Small intestine (tissue), 7 donors: ENCODE measurements around the gene KCTD10. TPM values are rescaled to one million over a fixed set of nuclear protein-coding genes. Genes with fewer than 3 reads are reported as not detected.
A peak's percentile ranks its signal among the peaks of the same experiment; 100 is the strongest.

ENCODE experiments used
- DNase-seq, 2 donors: peaks; one replicate each; pipeline versions ENCODE4 v3.0.0 to v3.0.0-alpha.2; 2013
- FAIRE-seq: peaks from 2 replicates; lab custom pipeline; 2012; peaks lifted over from hg19 to GRCh38; lab: Jason Lieb, UNC
- H3K27ac ChIP-seq, 3 donors: one replicate each; pipeline ENCODE4 v1.5.1; 2013; ENCODE audit warnings: low read length in 2 of 3, mild to moderate bottlenecking in 2 of 3, control low read depth in 1 of 3, inconsistent platforms in 1 of 3, low read depth in 1 of 3, moderate library complexity in 1 of 3
- H3K27me3 ChIP-seq, 3 donors: one replicate each; pipeline ENCODE4 v1.6.1; 2013; ENCODE audit warnings: low read length in 3 of 3, inconsistent platforms in 1 of 3; ENCODE audit not compliant: control insufficient read depth in 3 of 3, insufficient read depth in 3 of 3
- H3K36me3 ChIP-seq, 3 donors: one replicate each; pipeline ENCODE4 v1.6.1; 2013; ENCODE audit warnings: low read length in 3 of 3, inconsistent platforms in 1 of 3, low read depth in 1 of 3, mild to moderate bottlenecking in 1 of 3, moderate library complexity in 1 of 3; ENCODE audit not compliant: control insufficient read depth in 3 of 3, insufficient read depth in 2 of 3
- H3K4me1 ChIP-seq, 3 donors: one replicate each; pipeline ENCODE4 v1.6.1; 2013; ENCODE audit warnings: low read length in 2 of 3, inconsistent platforms in 1 of 3, low read depth in 1 of 3, mild to moderate bottlenecking in 1 of 3, moderate library complexity in 1 of 3; ENCODE audit not compliant: control insufficient read depth in 3 of 3, insufficient read depth in 2 of 3
- H3K4me3 ChIP-seq, 3 donors: one replicate each; pipeline ENCODE4 v1.5.1; 2013; ENCODE audit warnings: low read length in 3 of 3, control low read depth in 1 of 3, inconsistent platforms in 1 of 3, low read depth in 1 of 3, mild to moderate bottlenecking in 1 of 3, moderate library complexity in 1 of 3
- H3K9me3 ChIP-seq, 2 donors: one replicate each; pipeline ENCODE4 v1.6.1; 2013; ENCODE audit warnings: low read depth in 1 of 2, low read length in 1 of 2; ENCODE audit not compliant: control insufficient read depth in 2 of 2, insufficient read depth in 1 of 2
- WGBS, 3 donors: extraction: QIAGEN DNeasy Blood & Tissue Kit; methylation state at CpG; one replicate each; pipeline ENCODE4 v1.1.7; 2013; 5-methylcytosine and 5-hydroxymethylcytosine counted together
- polyA plus RNA-seq, 4 donors: library from polyadenylated mRNA; stranded (reverse) in 3 of 4; unstranded in 1 of 4; fragments of 200-250 nt in 3 of 4; fragments of 120-200 nt in 1 of 4; gene quantifications; one replicate each; pipeline versions ENCODE4 v1.2.1 to v1.2.3, GENCODE V29; 2013
- donor health status: healthy with polysubstance abuse.
- donor health status: control.
- donor health status: control.
- donor health status: Bipolar disorder and iron deficiency.
- donor health status: healthy.

The KCTD10 gene
- polyA plus RNA-seq, 4 donors, result 14.3 to 28.4 (median 19.0) TPM

GRCh38 chr12:109458771-109459208 is 18.3 kb downstream of the KCTD10 start:
- Histone ChIP-seq H3K4me3 (no peak overlapping the region), H3K9me3 (no peaks in the 10 kb centered on the region), H3K36me3 (peaks cover 16 to 53% (median 18%) of the 10 kb centered on the region in 3 donors), H3K4me1 (peaks cover 0 to 29% (median 17%) of the 10 kb centered on the region in 3 donors), H3K27ac (peak overlapping the region in 2 of 3 donors; percentile 65 to 91), H3K27me3 (no peaks in the 10 kb centered on the region)
- DNase-seq, result no peak
- FAIRE-seq, result no peak
- 65 to 91% (median 87%) methylated on average over 5 to 6 of the region's 6 CpGs for WGBS, 3 donors

DNA sequence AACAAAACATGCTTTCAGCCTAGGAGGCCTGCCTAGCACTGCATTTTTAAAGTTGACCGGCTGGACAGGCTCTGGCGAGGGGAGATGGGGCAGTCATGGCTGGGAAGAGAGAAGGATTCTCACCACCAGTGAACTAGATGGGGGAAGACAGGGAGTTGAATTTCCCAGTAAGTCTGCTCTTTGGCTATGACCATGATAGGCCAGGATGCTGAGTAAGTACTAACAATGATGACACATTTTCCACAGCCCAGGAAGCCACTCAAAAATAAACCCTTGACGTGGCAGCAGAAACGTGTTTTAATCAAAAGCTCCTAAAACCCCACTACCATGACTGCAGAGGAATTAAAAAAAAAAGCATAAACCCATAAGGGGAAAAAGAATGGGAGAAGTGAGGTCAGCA is 19.0 kb downstream of the KCTD10 start:
- no peak overlapping the region for H3K4me3 ChIP-seq
- H3K36me3 ChIP-seq, result peaks cover 18 to 53% (median 19%) of the 10 kb centered on the region in 3 donors
- 63 to 81% (median 69%) methylated on average over 4 of the region's 4 CpGs for WGBS, 3 donors
- peaks cover 0 to 23% (median 15%) of the 10 kb centered on the region in 3 donors for H3K4me1 ChIP-seq
- H3K27me3 ChIP-seq, result no peaks in the 10 kb centered on the region
- H3K27ac ChIP-seq, result peak overlapping the region in 2 of 3 donors; percentile 65 to 91
- no peaks in the 10 kb centered on the region for H3K9me3 ChIP-seq
- FAIRE-seq (no peak), DNase-seq (no peak)

- H3K27me3 ChIP-seq, result no peaks in the 10 kb centered on the region
- 71 to 100% (median 83%) methylated on average over 1 of the region's 1 CpG for WGBS, 3 donors
- H3K36me3 ChIP-seq, result peaks cover 21 to 65% (median 24%) of the 10 kb centered on the region in 3 donors
- no peak for DNase-seq
- FAIRE-seq, result no peak
- peaks cover 0 to 6% (median under 1%) of the 10 kb centered on the region in 3 donors for H3K4me1 ChIP-seq
- no peak overlapping the region for H3K4me3 ChIP-seq
- no peak overlapping the region for H3K27ac ChIP-seq
- no peaks in the 10 kb centered on the region for H3K9me3 ChIP-seq
Measured at GRCh38 chr12:109455706-109456105, 21.4 kb downstream of the KCTD10 start.

DNA sequence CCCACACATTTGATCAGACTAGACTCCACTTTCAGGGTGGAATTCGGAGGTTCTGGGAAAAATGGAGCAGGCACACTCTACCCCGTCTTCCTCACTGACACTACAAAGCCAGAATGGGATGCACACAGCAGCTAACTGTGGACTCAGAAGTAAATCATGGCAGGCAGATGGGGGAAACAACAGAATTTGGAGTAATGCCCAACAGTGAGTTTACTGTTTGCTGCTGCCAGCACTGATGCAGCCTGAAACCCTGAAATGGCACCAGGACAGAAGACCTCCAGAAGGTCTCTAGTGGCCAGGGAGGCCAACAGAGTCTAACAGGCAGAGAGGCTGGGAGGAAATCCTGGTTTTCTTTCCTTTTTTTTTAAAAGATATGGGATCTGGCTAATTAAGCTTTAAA is 24.6 kb downstream of the KCTD10 start:
- no peaks in the 10 kb centered on the region for H3K4me1 ChIP-seq
- peaks cover 22 to 68% (median 27%) of the 10 kb centered on the region in 3 donors for H3K36me3 ChIP-seq
- FAIRE-seq, result no peak
- no peak overlapping the region for H3K4me3 ChIP-seq
- no peaks in the 10 kb centered on the region for H3K27me3 ChIP-seq
- H3K27ac ChIP-seq, result no peak overlapping the region
- WGBS, 3 donors, result 75 to 90% (median 89%) methylated on average over 2 of the region's 2 CpGs
- no peaks in the 10 kb centered on the region for H3K9me3 ChIP-seq
- no peak for DNase-seq

- no peak for DNase-seq
- Histone ChIP-seq H3K9me3 (no peaks in the 10 kb centered on the region), H3K4me1 (no peaks in the 10 kb centered on the region), H3K36me3 (peaks cover 17 to 72% (median 22%) of the 10 kb centered on the region in 3 donors), H3K27ac (no peak overlapping the region), H3K4me3 (no peak overlapping the region), H3K27me3 (no peaks in the 10 kb centered on the region)
- 86 to 97% (median 95%) methylated on average over 23 of the region's 23 CpGs for WGBS, 3 donors
- no peak for FAIRE-seq
Measured at GRCh38 chr12:109451400-109451799, 25.7 kb downstream of the KCTD10 start.

DNA sequence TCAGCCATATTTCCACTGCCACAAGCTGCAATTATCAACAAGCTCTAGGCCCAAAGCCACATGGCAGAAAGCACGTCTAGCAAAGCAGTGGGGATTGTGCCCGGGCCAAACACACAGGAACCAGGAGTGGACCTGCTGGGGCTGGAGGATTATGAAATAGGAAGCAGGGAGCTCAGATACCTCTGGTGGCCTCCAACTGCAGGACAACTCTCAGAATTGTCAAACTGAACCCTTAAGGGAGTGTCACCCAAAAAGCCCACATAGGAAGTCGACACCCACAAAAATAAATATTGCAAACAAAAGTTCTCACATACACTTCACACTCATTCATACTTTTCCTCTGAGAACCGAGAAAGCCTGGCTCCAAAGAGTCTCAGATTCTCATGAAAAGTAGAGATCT is 26.1 kb downstream of the KCTD10 start:
- FAIRE-seq (no peak), DNase-seq (no peak)
- Histone ChIP-seq H3K4me1 (no peaks in the 10 kb centered on the region), H3K4me3 (no peak overlapping the region), H3K27ac (no peak overlapping the region), H3K36me3 (peaks cover 14 to 67% (median 19%) of the 10 kb centered on the region in 3 donors), H3K27me3 (no peaks in the 10 kb centered on the region), H3K9me3 (no peaks in the 10 kb centered on the region)
- 70 to 87% (median 86%) methylated on average over 4 of the region's 4 CpGs for WGBS, 3 donors

DNA sequence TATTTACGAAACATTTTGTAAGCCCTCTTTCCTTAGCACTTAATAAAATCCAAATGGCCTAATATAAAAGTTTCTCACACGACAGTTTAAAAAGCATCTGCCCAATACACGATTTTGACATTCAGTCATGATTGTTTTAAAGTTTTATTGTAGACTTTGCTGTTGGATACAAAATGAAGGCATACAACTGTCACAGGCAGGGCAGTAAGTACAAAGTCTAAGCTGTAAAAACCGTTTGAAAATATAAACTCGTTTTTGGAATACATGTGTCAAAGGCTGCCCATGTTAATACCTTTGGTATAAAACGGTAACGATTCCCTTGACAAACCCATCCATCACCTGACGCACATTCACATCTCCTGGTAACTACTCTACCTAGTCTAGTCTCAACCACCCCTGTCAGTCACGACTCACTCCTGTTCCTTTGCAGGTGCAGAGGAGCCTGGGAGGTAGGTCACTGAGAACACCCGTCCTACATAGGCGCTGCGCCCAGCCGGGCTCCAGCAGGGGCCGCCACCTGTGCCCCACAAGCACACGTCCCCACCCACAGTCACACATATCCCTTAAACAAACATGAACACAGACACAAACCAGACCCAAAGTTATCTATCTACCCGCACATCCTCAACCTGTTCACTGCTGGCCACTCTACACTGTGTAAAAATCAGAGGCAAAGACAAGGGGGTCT is 27.1 kb downstream of the KCTD10 start:
- FAIRE-seq (no peak), DNase-seq (no peak)
- H3K27me3 ChIP-seq, result no peaks in the 10 kb centered on the region
- peaks cover 11 to 57% (median 15%) of the 10 kb centered on the region in 3 donors for H3K36me3 ChIP-seq
- WGBS, 3 donors, result 67 to 77% (median 74%) methylated on average over 16 of the region's 16 CpGs
- H3K27ac ChIP-seq, result peak overlapping the region in 1 of 3 donors; percentile 14
- no peaks in the 10 kb centered on the region for H3K9me3 ChIP-seq
- H3K4me3 ChIP-seq, result no peak overlapping the region
- H3K4me1 ChIP-seq, result no peaks in the 10 kb centered on the region

DNA sequence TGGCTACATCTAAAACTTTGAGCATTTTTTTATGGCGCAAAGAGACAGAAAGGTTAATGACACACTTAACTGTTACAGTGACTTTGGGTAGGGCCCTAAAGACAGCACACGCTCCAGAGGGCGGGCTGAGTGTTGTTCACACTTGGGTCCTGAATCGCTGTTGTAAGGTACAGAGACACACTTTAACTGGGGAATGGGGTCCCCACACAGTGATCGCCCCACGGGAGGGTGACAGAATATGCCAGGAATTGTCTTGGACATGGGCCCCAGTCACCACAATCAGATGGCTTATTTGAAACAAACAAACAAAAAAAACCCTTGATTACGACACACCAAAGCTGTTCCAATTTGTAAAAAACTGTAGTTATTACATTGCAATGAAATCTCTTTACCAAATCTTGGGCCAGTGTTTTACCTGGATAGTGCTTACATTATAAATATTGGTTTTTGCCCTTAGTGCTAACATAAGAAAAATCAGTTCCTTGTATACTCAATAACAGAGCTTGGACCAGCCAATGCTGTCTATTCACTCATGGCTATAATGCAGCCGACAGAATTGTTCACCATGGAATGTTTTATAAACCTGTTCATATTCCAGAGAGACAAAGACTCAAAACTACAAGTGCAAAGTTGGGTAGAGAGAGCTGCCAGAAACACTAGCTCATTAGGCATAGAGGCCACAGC is 28.3 kb downstream of the KCTD10 start:
- Histone ChIP-seq H3K4me3 (no peak overlapping the region), H3K36me3 (peaks cover 11 to 51% (median 12%) of the 10 kb centered on the region in 3 donors), H3K4me1 (no peaks in the 10 kb centered on the region), H3K27ac (no peak overlapping the region), H3K9me3 (no peaks in the 10 kb centered on the region), H3K27me3 (no peaks in the 10 kb centered on the region)
- 90 to 95% (median 90%) methylated on average over 8 of the region's 8 CpGs for WGBS, 3 donors
- FAIRE-seq (no peak), DNase-seq (no peak)
